NCI-H524 treated with DMSO at 0.1 percent for 48 hours (cell line): ENCODE measurements around the gene TBCCD1.
"Not testable (repeated sequence)": the region's sequence is repeated elsewhere in the genome, so short reads cannot be mapped to it uniquely, and the experiment has no call there.

Experiments used
- DNase-seq: peaks from one replicate; lab custom pipeline; 2025; lab: John Stamatoyannopoulos, UW

TBCCD1 gene

GRCh38 chr3:186596568-186597287 is 29.6 kb upstream of the TBCCD1 start:
- DNase-seq = no peak

GRCh38 chr3:186594591-186595113 is 27.5 kb upstream of the TBCCD1 start:
- DNase-seq = no peak

GRCh38 chr3:186593862-186594261 is 26.7 kb upstream of the TBCCD1 start:
- no peak for DNase-seq

- no peak for DNase-seq
These were observed 25.5 kb upstream of the TBCCD1 start for GRCh38 chr3:186592682-186593081.

GRCh38 chr3:186590580-186591295 is 23.6 kb upstream of the TBCCD1 start:
- DNase-seq = no peak

DNA sequence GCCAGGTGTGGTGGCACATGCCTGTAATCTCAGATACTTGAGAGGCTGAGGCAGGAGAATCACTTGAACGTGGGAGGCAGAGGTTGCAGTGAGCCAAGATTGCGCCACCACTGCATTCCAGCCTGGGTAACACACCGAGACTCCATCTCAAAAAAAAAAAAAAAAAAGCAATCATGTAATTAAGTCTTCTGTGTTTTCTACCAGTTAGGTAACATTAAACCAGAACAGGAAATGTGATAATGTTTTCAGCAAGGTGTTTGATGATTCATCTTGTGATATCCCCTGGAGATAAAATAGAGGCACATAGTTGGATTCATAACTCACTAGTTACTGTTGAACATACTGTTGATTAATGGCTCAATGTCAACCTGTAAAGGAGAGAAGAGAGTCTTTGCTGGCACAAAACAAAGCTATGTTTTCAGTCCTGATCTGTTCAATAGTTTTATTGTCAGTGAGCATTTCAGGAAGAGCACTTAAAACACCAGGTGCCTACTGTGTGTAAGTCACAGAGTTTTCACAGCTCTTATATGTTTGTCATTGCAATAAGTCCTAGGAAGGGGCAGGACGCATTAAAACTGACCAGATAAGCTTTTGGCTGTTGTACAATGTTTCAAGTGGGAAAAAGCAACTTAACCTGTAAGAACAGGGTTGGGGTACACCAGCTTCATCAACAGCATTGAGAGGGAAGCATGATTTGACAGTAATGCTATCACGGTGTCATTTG is 22.9 kb upstream of the TBCCD1 start:
- no peak for DNase-seq

- DNase-seq = no peak
These were observed 22.0 kb upstream of the TBCCD1 start for GRCh38 chr3:186589121-186589520.

DNA sequence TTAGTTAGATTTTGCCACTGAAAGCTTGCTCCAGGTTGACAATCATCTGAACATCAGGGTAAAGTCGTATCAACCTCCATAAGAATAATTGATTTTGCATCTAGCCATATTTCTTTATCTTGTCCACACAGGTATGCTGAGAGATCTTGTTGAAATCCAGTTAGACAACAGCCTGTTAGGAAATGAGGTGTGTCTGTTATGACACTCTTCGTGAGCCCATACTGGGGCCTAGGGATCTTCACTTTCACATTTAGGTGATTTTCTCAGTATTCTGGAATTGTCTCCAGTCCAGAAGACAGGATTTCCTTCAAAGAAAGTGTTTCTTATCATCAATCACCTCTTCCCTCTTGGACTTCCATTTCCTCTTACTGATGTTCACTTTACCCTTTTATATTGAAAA is 21.5 kb upstream of the TBCCD1 start:
- no peak for DNase-seq

DNA sequence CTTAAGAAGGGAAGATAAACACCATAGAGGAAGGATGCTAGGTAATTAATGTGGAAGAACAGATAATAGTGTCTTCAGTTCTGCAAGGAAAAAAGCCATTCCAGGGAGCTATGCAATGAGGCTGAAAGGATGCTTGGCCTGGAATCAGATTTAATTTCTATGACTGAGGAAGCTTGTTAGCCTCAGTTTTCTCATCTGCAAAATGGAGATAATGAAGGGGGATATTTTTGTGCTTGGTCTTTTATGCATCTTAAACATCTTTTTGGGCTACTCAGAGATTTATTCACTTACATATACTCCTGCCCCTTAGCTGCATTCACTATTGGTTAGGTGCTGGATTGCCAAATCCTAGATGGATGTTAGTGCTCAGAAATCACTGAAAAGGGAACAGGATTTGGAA is 20.0 kb upstream of the TBCCD1 start:
- no peak for DNase-seq

DNA sequence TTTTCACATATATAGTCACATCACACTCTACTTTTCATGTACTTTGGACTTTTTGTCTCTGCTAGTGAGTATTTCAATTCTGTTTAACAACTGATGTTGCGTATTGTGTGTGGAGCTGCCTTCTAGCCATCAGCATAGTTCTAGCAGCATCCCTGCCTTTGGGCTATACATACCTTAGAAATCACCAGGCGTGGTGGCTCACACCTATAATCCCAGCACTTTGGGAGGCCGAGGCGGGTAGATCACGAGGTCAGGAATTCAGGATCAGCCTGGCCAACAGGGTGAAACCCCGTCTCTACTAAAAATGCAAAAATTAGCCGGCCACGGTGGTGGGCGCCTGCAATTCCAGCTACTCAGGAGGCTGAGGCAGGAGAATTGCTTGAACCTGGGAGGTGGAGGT is 19.1 kb upstream of the TBCCD1 start:
- not testable (repeated sequence) for DNase-seq

- no peak for DNase-seq
These were observed 16.7 kb upstream of the TBCCD1 start for GRCh38 chr3:186583831-186584230.

DNA sequence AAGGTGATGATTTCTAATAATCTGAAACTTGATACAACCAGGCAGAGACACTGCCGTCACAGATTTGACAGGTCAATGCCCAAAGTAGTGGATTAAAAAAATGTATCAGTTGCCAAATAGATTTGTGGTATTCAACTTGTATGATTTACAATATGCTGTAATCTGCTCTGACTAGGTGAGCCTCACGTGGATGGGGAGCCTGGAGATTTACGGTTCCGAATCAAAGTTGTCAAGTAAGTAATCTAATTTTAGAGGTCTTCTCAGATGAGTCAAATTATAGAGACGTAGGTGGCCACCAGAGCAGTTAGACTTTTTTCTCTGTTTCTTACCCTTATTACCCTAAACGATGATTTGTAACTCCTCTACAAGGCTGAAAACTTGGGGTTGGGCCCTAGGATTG is 15.4 kb upstream of the TBCCD1 start:
- no peak for DNase-seq

GRCh38 chr3:186580785-186581184 is 13.6 kb upstream of the TBCCD1 start:
- DNase-seq = no peak

- DNase-seq = no peak
These were observed 10.4 kb upstream of the TBCCD1 start for GRCh38 chr3:186577521-186577920.

DNA sequence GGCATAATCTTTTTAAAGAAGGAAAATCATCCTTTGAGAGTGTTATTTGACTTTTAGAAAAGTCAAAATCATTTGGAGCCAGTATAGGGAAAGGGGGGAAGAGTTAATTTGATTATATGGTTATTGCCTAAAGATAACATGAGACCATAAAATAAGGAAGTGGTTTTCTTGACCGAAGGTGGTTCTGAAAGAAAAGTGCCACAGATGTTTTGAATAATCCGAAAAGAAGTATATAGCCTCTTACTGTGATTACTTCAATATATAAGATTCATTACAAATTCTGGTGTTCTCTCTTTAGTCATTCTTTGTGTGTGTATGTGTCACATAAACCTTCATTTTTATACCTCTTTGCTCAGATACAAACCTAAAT is 4.5 kb upstream of the TBCCD1 start:
- DNase-seq = no peak

- DNase-seq = no peak
These were observed 4.0 kb upstream of the TBCCD1 start for GRCh38 chr3:186570941-186571643.

GRCh38 chr3:186570096-186570940 is 3.2 kb upstream of the TBCCD1 start, which contains the start of gene DNAJB11:
TSS of gene DNAJB11 (plus strand) at chr3:186570720. CDS start at chr3:186570898, 178 bp downstream.
- DNase-seq = peak; percentile 100

DNA sequence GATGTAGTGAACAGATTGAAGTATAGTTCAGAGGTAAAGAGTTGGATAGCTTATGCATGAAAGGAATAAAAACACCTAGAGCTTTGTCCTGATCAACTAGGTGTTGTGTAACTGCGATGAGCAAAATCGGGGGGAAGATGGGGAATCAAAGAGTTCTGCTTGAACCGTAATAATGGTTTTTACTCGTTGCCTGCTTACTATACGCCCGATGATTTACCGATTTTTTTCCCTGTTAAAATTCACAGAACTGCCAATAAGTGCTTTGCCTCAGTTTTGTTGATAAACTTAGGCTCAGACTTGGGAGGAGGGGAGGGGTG is 2.6 kb upstream of the TBCCD1 start:
- DNase-seq = no peak

- not testable (repeated sequence) for DNase-seq
These were observed 2.2 kb upstream of the TBCCD1 start for GRCh38 chr3:186569361-186569760.

- no peak for DNase-seq
These were observed 417 bp downstream of the TBCCD1 start for GRCh38 chr3:186566772-186567071.

DNA sequence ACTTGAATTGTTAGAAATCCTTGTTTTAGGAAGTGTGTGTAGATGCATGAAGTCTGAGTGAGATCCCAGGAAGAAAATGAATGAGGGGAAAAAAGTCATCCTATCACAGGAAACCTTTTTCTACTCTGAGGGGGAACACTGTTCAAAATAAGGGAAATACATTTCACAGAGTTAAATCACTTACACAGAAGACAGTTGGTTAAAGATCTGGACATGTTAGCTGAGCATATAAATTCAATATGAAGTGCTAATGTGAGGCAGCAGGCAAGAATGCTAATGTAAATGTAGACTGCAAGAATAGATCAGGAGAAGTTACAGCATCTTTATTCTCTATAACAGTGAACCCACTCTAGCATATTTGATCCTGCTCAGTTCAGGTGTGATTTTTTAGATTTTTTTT is 2.6 kb downstream of the TBCCD1 start:
- DNase-seq = no peak
